OCI-LY3 (cell line): Measurements from ENCODE around the gene MUL1.

Experiments
- H2AFZ ChIP-seq: fragments of 200-600, 300-600 bp; shearing (Covaris generic); 2 replicates; pipeline ENCODE4 v1.6.0; 2014; ENCODE audit warnings: antibody characterized with exemption, low read depth, low read length
- H3K27ac ChIP-seq: fragments of 200-600, 300-600 bp; sonication (generic); 2 replicates; pipeline ENCODE4 v1.5.1; 2014; ENCODE audit warnings: mild to moderate bottlenecking, low read length, moderate library complexity, mixed read lengths
- H3K27me3 ChIP-seq: fragments of 200-600, 300-600 bp; sonication (generic); 2 replicates; pipeline ENCODE4 v1.6.1; 2014; ENCODE audit warnings: low read depth, low read length, mixed read lengths
- H3K36me3 ChIP-seq: fragments of 200-600, 300-600 bp; sonication (generic); replicated peaks from 2 replicates; pipeline ENCODE3; 2014; ENCODE audit warnings: low read depth, low read length, mixed read lengths
- H3K4me1 ChIP-seq: fragments of 300-600, 200-600 bp; sonication (generic); 2 replicates; pipeline ENCODE4 v1.6.1; 2014; ENCODE audit warnings: low read length, mixed read lengths
- H3K4me2 ChIP-seq: fragments of 200-600, 300-600 bp; sonication (generic); 2 replicates; pipeline ENCODE4 v1.6.1; 2014; ENCODE audit warnings: low read length, mixed read lengths
- H3K4me3 ChIP-seq: fragments of 300-600, 200-600 bp; sonication (generic); 2 replicates; pipeline ENCODE4 v1.5.1; 2014; ENCODE audit warnings: antibody characterized with exemption, mild to moderate bottlenecking, low read length, moderate library complexity
- H3K79me2 ChIP-seq: fragments of 300-600, 200-600 bp; shearing (Covaris generic); 2 replicates; pipeline ENCODE4 v1.6.1; 2014; ENCODE audit warnings: mild to moderate bottlenecking, low read length, mixed read lengths
- H3K9ac ChIP-seq: fragments of 300-600, 200-600 bp; shearing (Covaris generic); 2 replicates; pipeline ENCODE4 v1.6.0; 2014; ENCODE audit warnings: mild to moderate bottlenecking, low read length, moderate library complexity
- H3K9me3 ChIP-seq: fragments of 200-600, 300-600 bp; shearing (Covaris generic); 2 replicates; pipeline ENCODE4 v1.6.1; 2014; ENCODE audit warnings: low read length, mixed read lengths; ENCODE audit not compliant: insufficient read depth
- H4K20me1 ChIP-seq: fragments of 200-600, 300-600 bp; sonication (generic); 2 replicates; pipeline ENCODE4 v1.6.1; 2016; ENCODE audit warnings: low read length, mixed read lengths; ENCODE audit not compliant: insufficient read depth
- EZH2phosphoT487 ChIP-seq: fragments of 200-600 bp; shearing (Covaris generic); IDR thresholded peaks from 2 replicates; pipeline ENCODE4 v1.6.1; 2018; ENCODE audit warnings: antibody characterized with exemption, mixed run types, low read depth
- TF ChIP-seq, protein P1 (sequence below): fragments of 200-600, 300-600 bp; sonication (generic); IDR thresholded peaks from 2 replicates; pipeline ENCODE4 v1.5.1; 2014; ENCODE audit warnings: antibody characterized with exemption, low read length, low read depth

The MUL1 gene

DNA sequence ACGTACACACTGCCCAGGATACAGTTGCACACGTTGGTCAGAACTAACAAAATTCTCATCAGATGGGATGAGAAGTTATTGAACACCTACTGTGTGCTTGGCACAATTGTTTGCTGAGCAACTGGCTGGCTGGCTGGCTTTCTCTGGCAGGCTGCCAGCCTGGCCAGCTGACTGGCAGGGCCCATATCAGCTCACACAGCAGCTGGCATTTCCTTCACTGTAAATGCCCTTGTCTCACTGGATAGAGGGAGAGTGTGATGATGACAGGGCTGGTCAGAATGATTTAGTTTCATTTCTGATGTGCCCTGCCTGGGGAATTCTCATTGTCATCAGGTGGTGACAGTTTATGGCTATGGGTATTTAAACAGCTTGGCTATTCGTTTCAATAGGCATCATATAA lies 37.8 kb downstream of the MUL1 start:
- Histone ChIP-seq H3K36me3 (no peaks in the 10 kb centered on the region), H3K27ac (no peak overlapping the region), H2AFZ (no peak overlapping the region), H3K79me2 (no peaks in the 10 kb centered on the region), H3K9ac (no peak overlapping the region), H4K20me1 (no peaks in the 10 kb centered on the region), H3K4me2 (no peak overlapping the region), H3K9me3 (no peaks in the 10 kb centered on the region), H3K4me1 (no peaks in the 10 kb centered on the region), H3K27me3 (peaks cover 23% of the 10 kb centered on the region; the same call in 1 of the 2 replicates), H3K4me3 (no peak overlapping the region)
- TF ChIP-seq EZH2phosphoT487, result no peak
- TF ChIP-seq, protein P1, sequence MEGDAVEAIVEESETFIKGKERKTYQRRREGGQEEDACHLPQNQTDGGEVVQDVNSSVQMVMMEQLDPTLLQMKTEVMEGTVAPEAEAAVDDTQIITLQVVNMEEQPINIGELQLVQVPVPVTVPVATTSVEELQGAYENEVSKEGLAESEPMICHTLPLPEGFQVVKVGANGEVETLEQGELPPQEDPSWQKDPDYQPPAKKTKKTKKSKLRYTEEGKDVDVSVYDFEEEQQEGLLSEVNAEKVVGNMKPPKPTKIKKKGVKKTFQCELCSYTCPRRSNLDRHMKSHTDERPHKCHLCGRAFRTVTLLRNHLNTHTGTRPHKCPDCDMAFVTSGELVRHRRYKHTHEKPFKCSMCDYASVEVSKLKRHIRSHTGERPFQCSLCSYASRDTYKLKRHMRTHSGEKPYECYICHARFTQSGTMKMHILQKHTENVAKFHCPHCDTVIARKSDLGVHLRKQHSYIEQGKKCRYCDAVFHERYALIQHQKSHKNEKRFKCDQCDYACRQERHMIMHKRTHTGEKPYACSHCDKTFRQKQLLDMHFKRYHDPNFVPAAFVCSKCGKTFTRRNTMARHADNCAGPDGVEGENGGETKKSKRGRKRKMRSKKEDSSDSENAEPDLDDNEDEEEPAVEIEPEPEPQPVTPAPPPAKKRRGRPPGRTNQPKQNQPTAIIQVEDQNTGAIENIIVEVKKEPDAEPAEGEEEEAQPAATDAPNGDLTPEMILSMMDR, result no peak

DNA sequence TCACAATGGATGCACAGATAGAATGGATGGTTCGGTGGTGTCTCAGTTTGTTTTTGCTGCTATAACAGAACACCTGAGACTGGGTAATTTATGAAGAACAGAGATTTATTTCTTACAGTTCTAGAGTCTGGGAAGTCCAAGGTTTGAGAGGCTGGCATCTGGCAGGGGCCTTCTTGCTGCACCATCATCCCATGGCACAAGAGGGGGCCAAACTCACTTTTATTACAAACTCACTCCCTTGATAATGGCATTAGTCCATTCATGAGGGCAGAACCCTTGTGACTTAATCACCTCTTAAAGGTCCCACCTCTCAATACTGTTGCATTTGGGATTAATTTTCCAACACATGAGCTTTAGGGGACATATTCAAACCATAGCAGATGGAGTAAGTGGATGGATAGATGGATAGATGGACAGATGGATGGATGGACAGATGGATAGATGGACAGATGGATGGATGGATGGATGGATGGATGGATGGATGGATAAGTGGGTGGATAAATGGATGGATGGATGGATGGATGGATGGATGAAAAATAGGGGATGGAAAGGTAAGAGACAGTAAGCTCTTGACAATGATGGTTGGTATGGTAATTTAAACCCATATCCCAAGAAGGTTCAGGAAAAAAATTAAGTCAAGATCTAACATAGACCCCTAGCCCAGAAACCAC lies 38.4 kb downstream of the MUL1 start:
- H3K9me3 ChIP-seq, result no peaks in the 10 kb centered on the region
- no peaks in the 10 kb centered on the region for H4K20me1 ChIP-seq
- H3K4me1 ChIP-seq, result no peaks in the 10 kb centered on the region
- H2AFZ ChIP-seq, result no peak overlapping the region
- no peak overlapping the region for H3K27ac ChIP-seq
- H3K4me2 ChIP-seq, result no peak overlapping the region
- H3K36me3 ChIP-seq, result no peaks in the 10 kb centered on the region
- peaks cover 30% of the 10 kb centered on the region for H3K27me3 ChIP-seq
- no peak for TF ChIP-seq EZH2phosphoT487
- TF ChIP-seq, protein P1, result no peak
- H3K79me2 ChIP-seq, result no peaks in the 10 kb centered on the region
- H3K9ac ChIP-seq, result no peak overlapping the region
- H3K4me3 ChIP-seq, result no peak overlapping the region

DNA sequence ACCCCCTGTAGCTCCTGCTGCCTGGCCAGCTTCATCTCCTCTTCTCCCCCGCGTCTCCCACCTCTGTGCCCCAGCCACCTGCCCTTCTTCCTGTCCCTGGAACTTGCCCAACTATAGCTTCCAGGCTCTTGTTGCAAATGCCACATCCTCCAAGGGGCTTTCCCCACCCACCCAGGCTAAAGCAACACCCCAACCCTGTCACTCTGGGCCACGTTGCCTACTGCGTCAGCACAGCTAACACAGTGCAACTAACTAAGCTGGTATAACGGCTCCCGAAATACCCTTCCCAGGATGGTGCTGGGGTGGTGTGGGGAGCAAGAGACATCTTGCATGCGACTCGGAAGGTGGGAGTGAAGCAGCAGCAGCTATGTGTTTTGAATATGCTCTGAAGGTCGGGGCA lies 41.7 kb downstream of the MUL1 start:
- no peaks in the 10 kb centered on the region for H3K79me2 ChIP-seq
- TF ChIP-seq, protein P1, result no peak
- TF ChIP-seq EZH2phosphoT487, result no peak
- no peak overlapping the region for H3K4me2 ChIP-seq
- no peaks in the 10 kb centered on the region for H3K4me1 ChIP-seq
- no peak overlapping the region for H3K4me3 ChIP-seq
- H3K27me3 ChIP-seq, result peaks cover 32% of the 10 kb centered on the region
- H3K9ac ChIP-seq, result no peak overlapping the region
- H3K27ac ChIP-seq, result no peak overlapping the region
- H4K20me1 ChIP-seq, result no peaks in the 10 kb centered on the region
- no peaks in the 10 kb centered on the region for H3K9me3 ChIP-seq
- no peaks in the 10 kb centered on the region for H3K36me3 ChIP-seq
- no peak overlapping the region for H2AFZ ChIP-seq

DNA sequence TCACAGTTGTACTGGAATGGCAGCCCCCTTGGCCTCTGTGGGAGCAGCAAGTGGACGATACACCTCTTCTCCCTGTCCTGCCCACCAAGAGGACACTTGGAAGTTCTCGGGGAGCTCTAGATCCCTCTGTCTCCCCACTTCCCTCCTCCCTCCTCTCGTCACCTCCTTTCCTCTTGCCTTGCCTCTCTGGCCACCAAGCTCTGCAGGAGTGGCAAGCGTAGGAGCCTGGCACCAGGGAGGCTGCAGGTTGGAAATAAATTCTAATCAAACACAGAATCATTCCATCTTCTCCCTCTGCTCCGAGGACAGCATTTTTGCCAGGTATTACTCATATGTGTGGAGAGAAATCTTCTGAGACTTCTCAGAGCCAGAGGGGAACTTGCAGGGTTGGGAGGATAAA lies 42.8 kb downstream of the MUL1 start:
- no peaks in the 10 kb centered on the region for H3K79me2 ChIP-seq
- H3K27me3 ChIP-seq, result peaks cover 32% of the 10 kb centered on the region
- no peak overlapping the region for H3K4me2 ChIP-seq
- no peaks in the 10 kb centered on the region for H3K4me1 ChIP-seq
- no peak overlapping the region for H3K4me3 ChIP-seq
- no peak for TF ChIP-seq EZH2phosphoT487
- TF ChIP-seq, protein P1, result no peak
- H3K9ac ChIP-seq, result no peak overlapping the region
- H2AFZ ChIP-seq, result no peak overlapping the region
- H4K20me1 ChIP-seq, result no peaks in the 10 kb centered on the region
- no peaks in the 10 kb centered on the region for H3K36me3 ChIP-seq
- no peak overlapping the region for H3K27ac ChIP-seq
- H3K9me3 ChIP-seq, result no peaks in the 10 kb centered on the region
